GM21717 (cell line): ENCODE measurements around the gene CSNK1D.
"Not testable (repeated sequence)": the region's sequence is repeated elsewhere in the genome, so short reads cannot be mapped to it uniquely, and the experiment has no call there.

Source experiments
- ATAC-seq: cut with Tn5 transposase; IDR thresholded peaks from one replicate; pipeline ENCODE4 v1.9.1; 2021; ENCODE audit warnings: mild to moderate bottlenecking, moderate library complexity; ENCODE audit not compliant: unreplicated experiment

Gene CSNK1D

DNA sequence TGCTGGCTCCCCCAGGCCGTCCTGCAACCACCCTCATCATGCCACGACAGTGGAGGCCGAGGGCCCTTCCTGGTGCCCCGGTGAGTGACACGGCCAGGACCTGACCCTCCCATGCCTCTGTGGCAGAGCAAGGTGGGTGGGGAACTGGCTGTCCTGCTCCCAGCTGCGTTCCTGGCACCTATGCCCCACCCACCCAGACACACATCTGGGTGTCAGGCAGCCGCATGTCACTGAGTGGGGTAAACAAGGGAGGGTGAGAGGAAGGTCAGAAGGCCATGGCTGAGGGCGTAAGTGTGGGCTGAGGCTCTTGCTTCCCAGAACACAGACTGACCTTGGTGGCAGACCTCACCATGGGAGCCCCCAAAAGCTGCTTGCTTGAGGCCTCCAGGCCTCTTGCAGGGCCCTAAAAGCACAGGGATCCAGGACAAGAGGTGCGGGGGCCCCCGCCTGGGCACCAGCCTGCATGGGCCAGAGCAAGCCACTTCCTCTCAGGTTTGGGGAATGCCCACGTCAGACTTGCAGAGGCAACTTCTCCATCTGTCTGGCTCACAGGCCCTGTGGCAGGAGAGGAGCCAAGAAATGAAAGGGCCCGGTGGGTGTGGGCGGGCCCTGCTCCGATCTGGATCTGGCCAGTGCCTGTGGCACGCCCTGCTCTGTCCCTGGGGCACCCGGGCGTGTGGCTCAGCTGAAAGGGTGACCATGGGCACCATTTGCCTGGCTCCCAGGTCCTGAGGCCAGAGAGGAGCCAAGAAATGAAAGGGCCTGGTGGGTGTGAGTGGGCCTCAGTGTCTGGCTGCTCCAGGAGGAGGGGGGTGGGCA lies 57.0 kb downstream of the CSNK1D start:
- peak; percentile 32 for ATAC-seq

DNA sequence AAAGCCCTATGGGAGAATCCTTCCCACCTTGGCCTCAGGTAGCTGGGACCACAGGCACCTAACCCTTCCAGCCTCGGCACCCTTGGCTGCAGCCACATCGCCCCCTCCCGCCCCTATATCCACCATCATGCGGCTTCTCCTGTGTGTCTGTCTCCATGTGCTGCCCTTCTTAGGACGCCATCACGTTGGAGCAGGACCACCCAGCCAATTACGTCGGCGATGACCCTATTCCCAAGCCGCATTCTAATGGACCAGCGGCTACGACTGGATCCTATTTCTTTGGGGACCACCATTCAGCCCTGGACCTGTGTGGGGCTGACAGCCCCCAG lies 57.6 kb downstream of the CSNK1D start:
- no peak for ATAC-seq

DNA sequence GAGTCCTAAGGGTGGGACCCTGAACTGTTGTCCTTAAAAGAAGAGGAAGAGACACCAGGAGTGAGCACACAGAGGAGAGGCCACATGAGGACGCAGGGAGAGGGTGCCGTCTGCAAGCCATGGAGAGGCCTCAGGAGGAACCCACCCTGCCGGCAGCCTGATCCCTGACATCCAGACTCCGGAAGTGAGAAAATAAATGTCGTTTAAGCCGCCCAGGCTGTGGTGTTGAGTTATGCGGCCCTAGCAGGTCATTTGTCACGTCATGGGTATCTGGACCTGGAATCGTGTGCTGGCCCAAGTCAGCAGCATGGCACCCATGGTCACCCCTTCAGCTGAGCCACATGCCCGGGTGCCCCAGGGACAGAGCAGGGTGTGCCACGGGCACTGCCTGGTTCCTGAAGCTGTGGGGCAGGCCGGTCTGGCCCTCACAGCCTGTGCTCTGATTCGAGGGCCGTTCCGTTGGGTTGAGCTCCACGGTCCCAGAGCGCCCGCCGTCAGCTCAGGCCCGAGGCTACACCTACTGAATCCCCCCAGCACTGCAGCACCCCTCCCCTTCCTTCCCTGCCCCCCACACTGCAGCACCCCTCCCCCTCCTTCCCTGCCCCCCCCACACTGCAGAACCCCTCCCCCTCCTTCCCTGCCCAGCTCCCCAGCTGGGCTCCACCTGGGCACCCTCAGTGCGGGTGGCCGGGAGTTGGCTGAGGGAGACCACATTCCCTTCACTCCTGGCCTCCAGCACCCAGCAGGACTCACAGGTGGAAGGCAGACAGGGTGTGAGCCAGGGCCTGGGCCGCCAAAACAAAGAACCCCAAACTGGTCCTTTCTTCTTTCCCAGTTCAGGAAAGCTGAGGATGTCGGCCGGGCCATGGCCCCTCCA lies 58.2 kb downstream of the CSNK1D start:
- ATAC-seq = no peak

DNA sequence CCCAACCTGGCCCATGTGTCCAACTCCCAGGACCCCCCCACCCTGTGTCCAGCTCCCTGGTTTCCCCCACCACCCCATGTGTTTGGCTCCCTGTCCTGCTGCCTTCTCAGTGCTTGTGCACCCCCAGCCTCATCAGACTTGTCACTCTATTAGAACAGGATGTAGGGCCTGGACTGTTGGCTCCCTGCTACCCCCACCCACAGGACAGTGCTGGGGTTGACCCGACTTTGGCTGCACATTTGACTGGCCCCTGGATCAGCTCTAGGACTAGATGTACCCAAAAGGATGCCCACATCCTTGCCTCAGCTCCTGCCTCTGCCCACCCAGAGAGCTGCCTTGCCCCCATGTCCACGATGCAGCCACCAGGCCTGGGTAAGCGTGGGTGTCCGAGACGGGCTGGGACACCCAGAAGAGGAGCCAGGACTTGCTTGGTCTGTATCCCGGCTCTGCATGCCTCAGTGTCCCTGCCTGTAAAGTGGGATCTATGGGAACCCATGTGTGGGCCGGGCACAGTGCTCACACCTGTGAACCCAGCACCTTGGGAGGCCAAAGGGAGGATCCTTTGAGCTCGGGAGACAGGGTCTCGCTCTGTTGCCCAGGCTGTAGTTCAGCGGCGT lies 59.4 kb downstream of the CSNK1D start:
- no peak for ATAC-seq

DNA sequence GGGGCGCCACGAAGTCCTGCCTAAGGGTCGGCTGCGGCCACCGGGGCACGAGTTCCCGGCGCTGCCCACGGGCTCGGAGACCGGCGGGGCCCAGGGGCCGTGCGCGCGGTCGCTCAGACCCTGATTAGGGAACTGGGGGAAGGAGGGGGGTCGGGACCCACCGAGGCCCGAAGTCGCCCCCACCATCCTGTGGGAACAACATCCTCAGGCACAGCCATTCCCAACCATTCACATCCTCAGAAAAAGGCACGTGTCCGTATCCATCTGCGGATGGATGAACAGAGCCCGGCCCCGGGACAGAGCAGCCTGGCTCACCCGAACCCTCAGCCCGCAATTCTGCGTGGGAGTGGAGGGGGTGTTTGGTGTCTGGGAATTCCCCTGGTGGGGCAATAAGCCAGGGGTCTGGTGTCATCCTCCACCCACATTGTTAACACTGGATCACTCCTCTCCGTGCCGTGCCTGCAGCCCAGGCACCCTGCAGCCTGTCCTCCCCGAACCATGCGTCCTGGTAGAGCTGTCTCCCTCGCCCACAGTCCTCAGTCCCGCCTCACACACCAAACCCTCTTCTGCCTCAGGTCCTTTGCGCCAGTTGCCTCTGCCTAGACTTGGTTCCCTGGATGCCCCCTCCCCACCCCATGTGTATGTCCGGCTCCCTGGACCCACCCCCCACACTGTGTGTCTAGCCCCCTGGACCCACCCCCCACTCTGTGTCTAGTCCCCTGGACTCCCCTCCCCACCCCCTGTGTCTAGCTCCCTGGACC lies 60.1 kb downstream of the CSNK1D start:
- peak; percentile 5 for ATAC-seq

DNA sequence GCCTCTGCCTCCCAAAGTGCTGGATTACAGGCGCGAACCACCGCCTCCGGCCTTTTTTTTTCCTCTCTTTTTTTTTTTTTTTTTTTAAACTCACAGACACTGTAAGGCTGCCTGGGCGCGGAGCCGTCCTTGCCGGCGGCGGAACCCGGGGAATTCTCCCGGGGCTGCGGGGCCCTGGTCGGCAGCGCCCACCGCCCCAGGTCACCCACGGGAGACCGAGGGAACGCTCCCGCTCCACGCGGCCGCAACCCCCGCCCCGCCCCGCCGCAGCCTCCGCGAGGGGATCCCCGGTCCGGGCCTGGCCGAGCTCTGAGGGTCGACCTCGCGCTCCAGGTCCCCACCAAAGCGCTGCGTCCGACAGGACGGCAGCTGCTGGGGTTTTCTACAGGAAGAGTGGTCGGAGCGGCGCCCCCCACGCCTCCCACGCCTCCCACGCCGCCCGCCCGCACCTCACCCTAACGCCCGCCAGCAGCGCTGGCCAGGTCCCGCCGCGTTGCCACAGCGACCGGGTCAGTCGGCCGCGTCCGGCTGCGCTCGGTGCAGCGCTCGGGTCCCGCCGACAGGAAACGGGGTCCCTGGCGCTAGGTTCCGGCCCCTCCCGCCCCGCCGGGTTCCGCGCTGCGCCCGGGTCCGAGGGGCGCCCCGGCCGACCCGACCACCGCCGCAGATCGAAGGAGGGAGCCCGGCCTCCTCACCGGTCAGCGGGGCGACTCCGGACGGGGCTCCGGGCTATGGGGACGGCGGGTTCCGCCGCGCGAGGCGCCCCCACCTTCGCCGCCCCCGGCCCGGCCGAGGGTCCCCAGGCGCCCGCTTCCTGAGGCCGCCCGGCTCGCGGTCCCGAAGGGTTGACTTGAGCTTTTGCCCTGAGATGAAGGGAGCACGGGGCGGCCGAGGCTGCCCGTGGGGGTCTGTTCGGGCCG lies 60.9 kb downstream of the CSNK1D start, which contains the start of gene CCDC57:
Gene CCDC57 (minus strand): TSS at position 512 of the 920 bp plus-strand sequence. CDS start 10,898 bp downstream, outside the sequence.
- ATAC-seq = peak; percentile 51

DNA sequence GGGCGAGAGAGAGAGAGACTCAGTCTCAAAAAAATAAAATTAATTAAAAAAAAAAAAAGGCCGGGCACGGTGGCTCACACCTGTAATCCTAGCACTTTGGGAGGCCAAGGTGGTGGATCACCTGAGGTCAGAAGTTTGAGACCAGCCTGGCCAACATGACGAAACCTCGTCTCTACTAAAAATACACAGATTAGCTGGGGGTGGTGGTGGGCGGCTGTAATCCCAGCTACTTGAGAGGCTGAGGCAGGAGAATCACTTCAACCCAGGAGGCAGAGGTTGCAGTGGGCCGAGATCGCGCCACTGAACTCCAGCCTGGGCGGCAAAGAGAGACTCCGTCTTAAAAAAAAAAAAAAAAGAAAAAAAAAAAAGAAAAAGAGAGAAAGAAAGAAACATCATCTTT lies 62.8 kb downstream of the CSNK1D start:
- ATAC-seq = not testable (repeated sequence)

DNA sequence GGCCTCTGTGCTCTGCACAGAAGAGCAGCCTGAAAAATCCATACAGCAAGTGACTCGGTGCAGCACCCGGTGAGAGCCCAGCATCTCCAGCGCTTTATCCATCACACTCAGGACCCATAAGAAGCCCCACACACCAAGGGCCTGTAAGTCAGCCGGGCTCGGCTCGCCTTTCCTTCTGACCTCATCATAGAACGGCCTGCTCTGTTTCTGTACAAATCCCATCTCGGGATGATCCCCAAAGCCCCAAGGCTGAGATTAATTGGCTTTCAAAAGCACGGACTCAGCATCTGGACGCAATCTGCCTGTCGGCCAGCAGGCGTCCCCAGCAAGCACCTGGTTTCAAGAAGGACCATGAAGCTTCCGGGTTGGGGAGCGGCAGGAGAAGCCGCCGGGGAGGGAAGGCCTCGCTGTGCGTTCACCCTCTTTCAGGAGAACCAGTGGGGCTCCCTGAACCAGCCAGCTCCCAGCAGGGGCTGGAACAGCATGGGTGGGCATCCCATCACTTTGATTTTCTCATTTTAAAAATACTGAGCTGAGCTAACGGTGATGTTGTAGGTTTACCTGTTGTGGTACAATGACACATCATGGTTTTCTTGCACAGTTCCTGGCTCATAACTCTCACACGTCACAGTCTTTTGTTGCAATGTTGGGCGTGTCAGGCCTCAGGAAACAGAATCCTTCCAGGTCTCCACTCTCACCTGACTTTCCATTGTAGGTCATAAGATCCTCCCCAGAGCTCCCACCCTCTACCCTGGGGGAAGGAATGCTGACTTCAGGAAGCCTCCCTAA lies 67.6 kb downstream of the CSNK1D start:
- ATAC-seq = no peak

DNA sequence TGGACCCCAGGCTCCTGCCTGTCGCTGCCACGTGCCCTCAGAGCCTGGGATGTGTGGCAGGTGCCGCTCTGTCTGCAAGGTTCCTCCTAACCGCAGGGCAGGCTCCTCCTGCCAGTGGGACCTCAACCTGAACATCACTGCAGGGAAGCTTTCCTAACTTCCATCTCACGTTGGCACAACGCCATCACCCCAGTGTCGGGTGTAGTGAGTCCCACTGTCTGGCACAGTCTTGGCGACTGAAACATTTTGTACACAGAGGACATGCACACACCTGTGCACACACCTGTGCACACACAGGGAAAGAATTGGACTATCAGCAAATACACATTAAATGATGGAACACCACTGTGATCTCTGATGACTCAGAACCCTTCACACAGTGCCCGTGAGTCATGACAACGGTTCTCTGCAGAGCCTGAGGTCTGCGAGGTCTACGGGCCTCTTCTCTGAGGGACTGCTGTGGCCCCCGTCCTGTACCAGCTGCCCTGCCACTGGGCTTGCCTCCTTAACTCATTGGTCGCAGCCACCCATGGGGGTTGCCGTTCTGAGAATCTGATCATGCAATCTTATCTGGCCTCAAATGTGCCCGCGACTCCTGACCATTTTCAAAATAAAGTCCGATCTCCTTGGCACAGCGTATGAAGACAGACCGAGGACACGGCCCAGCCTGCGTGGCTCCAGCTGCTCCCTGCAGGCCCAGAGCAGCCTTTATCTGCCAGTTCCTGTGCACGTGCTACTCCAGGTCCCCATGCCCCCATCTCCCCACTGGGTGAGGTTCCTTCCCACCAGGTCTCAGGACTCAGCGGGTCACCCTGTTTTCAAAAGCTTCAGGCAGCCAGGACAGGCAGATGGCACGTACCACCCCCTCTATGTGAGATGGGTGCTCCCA lies 68.4 kb downstream of the CSNK1D start:
- ATAC-seq = no peak

DNA sequence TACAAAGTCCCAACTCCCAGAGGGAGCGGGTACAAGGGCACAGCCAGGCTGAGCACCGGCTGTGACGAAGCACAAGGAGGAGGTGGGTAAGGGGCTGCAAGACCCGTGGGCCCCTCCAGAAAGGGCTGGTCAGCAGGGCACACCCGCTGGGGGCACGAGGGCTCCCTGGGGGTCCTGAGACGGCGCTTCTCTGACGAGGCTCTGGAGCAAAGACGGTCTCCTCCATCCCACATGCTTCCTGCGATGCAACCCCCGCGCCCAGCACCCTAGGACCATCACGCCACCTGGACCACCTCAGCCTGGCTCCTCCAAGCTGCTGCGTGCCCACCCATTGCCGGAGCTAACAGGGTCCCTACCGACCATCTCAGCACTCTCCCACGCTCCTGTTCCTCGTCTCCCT lies 69.6 kb downstream of the CSNK1D start:
- no peak for ATAC-seq

DNA sequence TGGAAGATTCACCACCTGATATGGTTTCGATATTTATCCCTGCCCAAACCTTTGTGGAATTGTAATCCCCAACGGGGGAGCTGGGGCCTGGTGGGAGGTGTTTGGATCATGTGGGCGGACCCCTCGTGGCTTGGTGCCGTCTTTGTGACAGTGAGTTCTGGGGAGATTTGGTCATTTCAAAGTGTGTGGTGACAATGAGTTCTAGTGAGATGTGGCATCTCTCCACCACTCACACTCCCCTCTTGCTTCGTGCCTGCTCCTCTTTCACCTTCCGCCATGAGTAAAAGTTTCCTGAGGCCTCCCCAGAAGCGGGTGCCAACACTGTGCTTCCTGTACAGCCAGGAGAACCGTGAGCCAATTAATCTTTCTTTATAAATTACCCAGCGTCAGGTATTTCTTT lies 70.5 kb downstream of the CSNK1D start:
- ATAC-seq = no peak

DNA sequence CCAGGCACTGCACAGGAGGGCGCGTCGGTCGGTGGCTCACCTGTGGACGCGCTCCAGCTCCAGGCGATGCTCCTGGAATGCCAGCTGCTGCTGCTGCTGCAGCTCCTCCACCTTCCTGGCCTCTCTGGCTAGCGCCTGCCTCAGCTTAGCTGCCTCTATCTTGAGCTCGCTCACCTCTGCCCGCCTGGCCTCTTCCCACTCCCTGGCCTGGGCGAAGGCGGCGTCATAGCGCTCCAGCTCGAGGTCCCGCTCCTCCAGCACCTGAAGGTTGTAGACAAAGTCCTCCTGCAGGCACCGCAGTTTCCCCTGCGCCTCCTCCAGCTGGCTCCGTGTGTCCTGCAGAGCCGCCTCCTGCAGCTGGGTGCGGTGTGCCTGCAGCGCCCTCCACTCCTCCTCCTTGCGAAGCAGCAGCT lies 72.0 kb downstream of the CSNK1D start:
- ATAC-seq = no peak

DNA sequence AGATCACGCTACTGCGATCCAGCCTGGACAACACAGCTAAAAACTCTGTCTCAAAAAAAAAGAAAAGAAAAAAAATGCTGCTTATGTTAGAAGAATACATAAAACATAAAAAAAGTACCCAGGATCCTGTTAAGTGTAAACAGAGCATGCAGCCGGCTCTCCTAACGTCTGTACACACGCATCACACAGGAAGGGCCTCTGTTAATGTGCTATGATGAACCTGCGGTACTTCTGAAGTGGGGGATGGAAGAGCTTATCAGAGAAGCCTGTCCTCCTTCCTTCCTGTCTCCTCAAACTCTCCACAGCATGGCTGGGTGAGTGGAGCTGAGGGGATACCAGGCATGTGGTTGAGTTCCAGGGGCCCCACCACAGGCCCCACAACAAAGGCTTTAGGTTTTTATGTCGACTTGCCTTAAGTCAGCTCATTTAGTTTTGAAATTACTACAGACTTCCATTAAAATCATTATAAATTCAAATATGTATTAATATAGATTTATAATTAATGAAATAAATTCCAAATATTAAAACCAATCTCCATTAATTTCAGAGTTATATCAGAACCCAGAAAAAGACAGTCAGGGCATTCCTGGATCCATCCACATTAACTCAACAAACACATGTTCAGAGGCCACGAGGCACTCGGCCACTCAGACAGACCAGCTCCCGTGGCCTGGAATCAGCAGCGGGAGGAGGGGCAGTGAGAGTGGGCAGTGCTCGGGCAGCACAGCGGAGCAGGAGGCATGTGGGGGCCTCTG lies 72.6 kb downstream of the CSNK1D start:
- no peak for ATAC-seq

DNA sequence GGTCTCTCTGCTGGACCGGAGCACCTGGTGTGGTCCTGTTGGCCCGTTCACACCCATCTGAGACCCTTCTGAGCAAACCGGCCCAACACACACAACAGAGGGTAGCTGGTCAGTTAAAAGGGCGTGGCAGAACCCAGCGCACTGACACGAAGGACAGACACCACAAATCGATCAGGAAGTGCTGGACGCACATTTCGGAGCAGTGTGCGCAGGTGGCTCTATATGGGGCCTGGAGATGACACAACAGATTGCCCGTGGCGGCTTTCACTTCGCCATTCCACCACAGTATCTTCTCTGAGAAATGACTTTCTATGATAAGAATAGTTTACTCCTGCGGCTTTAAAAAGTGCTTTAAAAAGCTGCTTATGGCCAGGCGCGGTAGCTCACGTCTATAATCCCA lies 73.4 kb downstream of the CSNK1D start:
- no peak for ATAC-seq

DNA sequence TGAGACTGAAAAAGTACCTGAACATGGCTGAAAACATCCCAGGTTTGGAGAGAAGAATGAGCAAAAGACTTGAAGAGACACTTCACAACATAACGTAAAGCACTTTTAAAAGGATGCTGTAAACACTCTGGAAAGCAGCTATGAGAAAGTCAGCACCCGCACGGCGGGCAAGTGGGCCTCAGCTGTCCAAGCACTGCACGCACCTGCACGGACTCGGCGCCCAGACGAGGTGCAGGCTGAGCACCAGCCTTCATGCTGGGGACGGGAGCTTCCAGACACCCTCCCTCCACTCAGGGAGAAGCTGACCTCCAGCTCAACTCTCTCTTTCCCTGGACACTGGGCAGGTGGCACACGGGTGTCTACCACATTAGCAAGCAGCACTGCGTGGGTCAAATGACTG lies 74.0 kb downstream of the CSNK1D start:
- no peak for ATAC-seq

DNA sequence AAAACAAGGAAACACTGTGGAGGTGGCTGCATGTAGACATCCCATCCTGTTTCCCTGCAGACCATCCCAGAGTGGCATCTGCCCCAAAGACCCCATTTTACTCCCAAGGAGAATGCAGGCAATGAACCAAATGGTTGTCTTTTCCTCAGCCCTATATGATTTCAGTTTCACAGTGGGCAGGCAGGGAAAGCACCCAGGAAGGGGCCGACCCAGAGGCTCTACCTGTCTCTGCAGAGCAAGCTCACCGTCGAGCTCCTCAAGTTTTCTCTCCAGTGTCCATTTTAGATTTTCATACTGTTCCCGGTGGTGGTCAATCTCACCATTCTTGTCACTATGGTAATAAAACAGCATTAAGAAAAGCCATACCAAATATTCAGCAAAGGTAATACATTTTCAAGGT lies 75.4 kb downstream of the CSNK1D start:
- ATAC-seq = no peak
